KMS-11 (cell line): ENCODE results near the gene CFAP97D2.
A peak's percentile ranks its signal among the peaks of the same experiment; 100 is the strongest.
"Not testable (repeated sequence)": the region's sequence is repeated elsewhere in the genome, so short reads cannot be mapped to it uniquely, and the experiment has no call there.

Source experiments
- H2AFZ ChIP-seq: fragments of 200-600 bp; sonication (generic); 2 replicates; pipeline ENCODE4 v1.6.1; 2016; ENCODE audit warnings: antibody characterized with exemption, mixed run types, low read depth
- H3K27ac ChIP-seq: fragments of 200-600 bp; sonication (generic); 2 replicates; pipeline ENCODE4 v1.6.1; 2016; ENCODE audit warnings: mild to moderate bottlenecking, mixed run types
- H3K27me3 ChIP-seq: fragments of 200-600 bp; sonication (generic); 2 replicates; pipeline ENCODE4 v1.6.1; 2017; ENCODE audit warnings: mild to moderate bottlenecking, low read depth, mixed run types, moderate library complexity; ENCODE audit not compliant: insufficient read depth
- H3K36me3 ChIP-seq: fragments of 200-600 bp; sonication (generic); 2 replicates; pipeline ENCODE4 v1.6.1; 2017; ENCODE audit warnings: mild to moderate bottlenecking, mixed run types; ENCODE audit not compliant: insufficient read depth
- H3K4me1 ChIP-seq: fragments of 200-600 bp; sonication (generic); 2 replicates; pipeline ENCODE4 v1.6.1; 2016; ENCODE audit warnings: mild to moderate bottlenecking, low read depth, mixed run types; ENCODE audit not compliant: poor library complexity, severe bottlenecking
- H3K4me2 ChIP-seq: fragments of 200-600 bp; sonication (generic); 2 replicates; pipeline ENCODE4 v1.7.0; 2016; ENCODE audit warnings: mild to moderate bottlenecking, mixed run types
- H3K4me3 ChIP-seq: fragments of 200-600 bp; sonication (generic); IDR thresholded peaks from 2 replicates; pipeline ENCODE4 v1.6.1; 2017; ENCODE audit warnings: low read depth, low read length, mixed read lengths; ENCODE audit not compliant: insufficient read depth
- H3K79me2 ChIP-seq: fragments of 200-600 bp; sonication (generic); 2 replicates; pipeline ENCODE4 v1.6.1; 2016; ENCODE audit warnings: low read depth, mixed run types; ENCODE audit not compliant: insufficient read depth
- H3K9ac ChIP-seq: fragments of 200-600 bp; sonication (generic); 2 replicates; pipeline ENCODE4 v1.6.1; 2016; ENCODE audit warnings: mild to moderate bottlenecking, mixed run types
- H4K20me1 ChIP-seq: fragments of 200-600 bp; sonication (generic); 2 replicates; pipeline ENCODE4 v1.6.1; 2016; ENCODE audit warnings: mild to moderate bottlenecking, mixed run types; ENCODE audit not compliant: insufficient read depth
- TF ChIP-seq, protein P1 (sequence below): fragments of 200-600 bp; sonication (generic); conservative IDR thresholded peaks from 2 replicates; pipeline ENCODE4 v1.6.1; 2017; ENCODE audit warnings: low read depth, mild to moderate bottlenecking, antibody characterized with exemption, low read length, moderate library complexity, mixed read lengths

The CFAP97D2 gene

DNA sequence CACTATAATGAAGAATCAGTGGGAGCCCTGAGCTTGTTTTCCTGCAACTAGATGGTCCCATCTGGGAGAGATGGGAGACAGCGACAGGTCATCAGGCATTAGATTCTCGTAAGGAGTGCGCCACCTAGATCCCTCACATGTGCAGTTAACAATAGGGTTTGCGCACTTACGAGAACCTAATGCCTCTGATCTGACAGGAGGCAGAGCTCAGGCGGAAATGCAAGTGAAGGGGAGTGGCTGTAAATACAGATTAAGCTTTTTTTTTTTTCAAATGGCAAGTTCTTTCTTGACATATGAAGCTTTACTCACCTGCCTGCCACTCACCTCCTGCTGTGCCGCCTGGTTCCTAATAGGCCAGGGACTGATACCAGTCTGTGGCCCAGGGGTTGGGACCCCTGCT is 70.0 kb downstream of the CFAP97D2 start:
- H2AFZ ChIP-seq, result no peak overlapping the region
- no peak overlapping the region for H3K9ac ChIP-seq
- H3K4me3 ChIP-seq, result no peak overlapping the region
- H3K4me1 ChIP-seq, result no peaks in the 10 kb centered on the region
- no peaks in the 10 kb centered on the region for H3K79me2 ChIP-seq
- H3K4me2 ChIP-seq, result no peak overlapping the region
- H3K27me3 ChIP-seq, result no peaks in the 10 kb centered on the region
- H3K27ac ChIP-seq, result no peak overlapping the region
- H4K20me1 ChIP-seq, result no peaks in the 10 kb centered on the region
- peaks cover 7% of the 10 kb centered on the region; the same call in 1 of the 2 replicates for H3K36me3 ChIP-seq
- TF ChIP-seq, protein P1, sequence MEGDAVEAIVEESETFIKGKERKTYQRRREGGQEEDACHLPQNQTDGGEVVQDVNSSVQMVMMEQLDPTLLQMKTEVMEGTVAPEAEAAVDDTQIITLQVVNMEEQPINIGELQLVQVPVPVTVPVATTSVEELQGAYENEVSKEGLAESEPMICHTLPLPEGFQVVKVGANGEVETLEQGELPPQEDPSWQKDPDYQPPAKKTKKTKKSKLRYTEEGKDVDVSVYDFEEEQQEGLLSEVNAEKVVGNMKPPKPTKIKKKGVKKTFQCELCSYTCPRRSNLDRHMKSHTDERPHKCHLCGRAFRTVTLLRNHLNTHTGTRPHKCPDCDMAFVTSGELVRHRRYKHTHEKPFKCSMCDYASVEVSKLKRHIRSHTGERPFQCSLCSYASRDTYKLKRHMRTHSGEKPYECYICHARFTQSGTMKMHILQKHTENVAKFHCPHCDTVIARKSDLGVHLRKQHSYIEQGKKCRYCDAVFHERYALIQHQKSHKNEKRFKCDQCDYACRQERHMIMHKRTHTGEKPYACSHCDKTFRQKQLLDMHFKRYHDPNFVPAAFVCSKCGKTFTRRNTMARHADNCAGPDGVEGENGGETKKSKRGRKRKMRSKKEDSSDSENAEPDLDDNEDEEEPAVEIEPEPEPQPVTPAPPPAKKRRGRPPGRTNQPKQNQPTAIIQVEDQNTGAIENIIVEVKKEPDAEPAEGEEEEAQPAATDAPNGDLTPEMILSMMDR, result no peak

DNA sequence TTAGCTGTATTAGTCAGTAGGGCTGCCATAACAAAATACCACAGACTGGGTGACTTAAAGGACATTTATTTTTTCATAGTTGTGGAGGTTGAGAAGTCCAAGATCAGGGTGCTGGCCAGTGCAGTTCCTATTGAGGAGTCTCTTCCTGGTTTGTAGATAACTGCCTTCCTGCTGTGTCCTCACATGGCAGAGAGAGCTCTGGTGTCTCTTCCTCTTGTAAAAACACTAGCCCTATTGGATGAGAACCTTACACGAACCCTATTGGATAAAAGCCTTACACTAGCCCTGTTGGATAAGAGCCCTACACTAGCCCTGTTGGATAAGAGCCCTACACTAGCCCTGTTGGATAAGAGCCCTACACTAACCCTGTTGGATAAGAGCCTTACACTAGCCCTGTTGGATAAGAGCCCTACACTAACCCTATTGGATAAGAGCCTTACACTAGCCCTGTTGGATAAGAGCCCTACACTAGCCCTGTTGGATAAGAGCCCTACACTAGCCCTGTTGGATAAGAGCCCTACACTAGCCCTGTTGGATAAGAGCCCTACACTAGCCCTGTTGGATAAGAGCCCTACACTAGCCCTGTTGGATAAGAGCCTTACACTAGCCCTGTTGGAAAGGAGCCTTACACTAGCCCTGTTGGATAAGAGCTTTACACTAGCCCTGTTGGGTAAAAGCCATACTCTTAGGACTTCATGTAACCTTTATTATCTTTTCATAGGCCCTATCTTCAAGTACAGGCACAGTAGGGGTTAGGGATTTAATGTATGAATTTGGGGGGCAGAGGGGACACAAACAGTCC is 72.8 kb downstream of the CFAP97D2 start:
- H3K4me3 ChIP-seq, H3K27me3 ChIP-seq, H2AFZ ChIP-seq, H3K4me2 ChIP-seq, H4K20me1 ChIP-seq, H3K9ac ChIP-seq, H3K27ac ChIP-seq, H3K36me3 ChIP-seq, H3K79me2 ChIP-seq: not testable (repeated sequence)
- peaks cover 11% of the 10 kb centered on the region for H3K4me1 ChIP-seq

DNA sequence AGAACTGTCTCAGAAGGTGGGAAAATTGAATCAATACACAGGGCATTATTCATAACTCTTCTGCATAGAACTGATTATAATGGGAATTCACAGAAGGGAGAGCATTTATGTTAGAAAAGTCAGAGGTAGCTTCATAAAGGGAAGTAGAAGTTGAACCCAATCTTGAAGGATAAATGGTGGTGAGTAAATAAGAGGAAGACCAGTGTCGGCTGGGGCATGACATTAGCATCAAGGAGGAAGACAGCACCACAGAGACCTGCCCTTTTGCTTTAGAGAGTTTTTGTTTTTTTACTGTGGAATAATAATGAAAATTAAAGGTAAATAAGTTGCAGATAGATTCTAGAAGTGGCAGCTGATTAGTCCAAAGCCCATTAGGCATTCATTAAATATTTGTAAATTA is 77.5 kb downstream of the CFAP97D2 start:
- no peak overlapping the region for H3K9ac ChIP-seq
- H3K36me3 ChIP-seq, result no peaks in the 10 kb centered on the region
- H3K79me2 ChIP-seq, result 0 out of 2 replicates have a peak, but pooled peaks cover under 1% of the 10 kb centered on the region
- no peak overlapping the region for H2AFZ ChIP-seq
- H3K27ac ChIP-seq, result no peak overlapping the region
- H3K4me1 ChIP-seq, result peaks cover 58% of the 10 kb centered on the region
- no peaks in the 10 kb centered on the region for H3K27me3 ChIP-seq
- TF ChIP-seq, protein P1, result no peak
- no peaks in the 10 kb centered on the region for H4K20me1 ChIP-seq
- no peak overlapping the region for H3K4me2 ChIP-seq
- no peak overlapping the region for H3K4me3 ChIP-seq

DNA sequence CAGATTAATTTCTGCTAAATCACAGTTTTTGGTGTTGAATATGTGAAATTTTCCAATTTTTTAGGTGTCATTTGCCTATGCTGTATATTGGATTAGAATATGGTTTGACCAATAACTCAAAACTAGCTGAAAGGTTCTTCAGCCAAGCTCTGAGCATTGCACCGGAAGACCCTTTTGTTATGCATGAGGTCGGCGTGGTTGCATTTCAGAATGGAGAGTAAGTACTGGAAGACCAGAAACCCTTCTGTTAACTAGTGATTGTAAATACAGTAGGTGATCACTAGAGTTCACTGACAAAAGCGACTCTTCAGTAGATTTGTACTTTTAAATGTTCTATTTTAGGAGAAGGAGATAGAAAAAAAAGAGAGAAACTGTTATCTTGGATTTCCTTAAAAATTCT is 78.0 kb downstream of the CFAP97D2 start:
- Histone ChIP-seq H3K9ac (no peak overlapping the region), H2AFZ (no peak overlapping the region), H3K36me3 (no peaks in the 10 kb centered on the region), H3K27me3 (no peaks in the 10 kb centered on the region), H4K20me1 (no peaks in the 10 kb centered on the region), H3K4me2 (no peak overlapping the region), H3K79me2 (0 out of 2 replicates have a peak, but pooled peaks cover 5% of the 10 kb centered on the region), H3K27ac (peak overlapping the region; percentile 15; the same call in 1 of the 2 replicates), H3K4me1 (peaks cover 63% of the 10 kb centered on the region), H3K4me3 (no peak overlapping the region)
- TF ChIP-seq, protein P1, result no peak

DNA sequence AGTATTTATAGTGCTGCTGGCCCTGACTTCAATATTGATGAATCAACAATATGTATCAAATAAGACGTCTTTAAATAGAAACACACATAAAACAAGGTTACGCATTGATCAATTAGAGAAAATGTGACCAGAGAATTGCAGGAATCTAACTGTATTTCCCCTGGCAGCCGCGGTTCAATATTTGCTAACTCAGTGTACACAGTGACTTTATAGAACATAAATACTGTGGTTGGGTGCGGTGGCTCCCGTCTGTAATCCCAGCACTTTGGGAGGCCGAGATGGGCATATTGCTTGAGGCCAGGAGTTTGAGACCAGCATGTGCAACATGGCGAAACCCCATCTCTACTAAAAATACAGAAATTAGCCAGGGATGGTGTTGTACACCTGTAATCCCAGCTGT is 79.5 kb downstream of the CFAP97D2 start:
- H3K4me2 ChIP-seq, result peak overlapping the region; percentile 59; the same call in 1 of the 2 replicates
- 0 out of 2 replicates have a peak, but pooled peaks cover 8% of the 10 kb centered on the region for H3K79me2 ChIP-seq
- H2AFZ ChIP-seq, result no peak overlapping the region
- H3K36me3 ChIP-seq, result no peaks in the 10 kb centered on the region
- peak overlapping the region; percentile 70; the same call in 1 of the 2 replicates for H3K27ac ChIP-seq
- no peaks in the 10 kb centered on the region for H4K20me1 ChIP-seq
- peaks cover 78% of the 10 kb centered on the region for H3K4me1 ChIP-seq
- H3K4me3 ChIP-seq, result no peak overlapping the region
- H3K27me3 ChIP-seq, result no peaks in the 10 kb centered on the region
- TF ChIP-seq, protein P1, result no peak
- H3K9ac ChIP-seq, result no peak overlapping the region
